H7 (cell line): ENCODE measurements around the gene PTPRU. TPM values are rescaled to one million over a fixed set of nuclear protein-coding genes. Genes with fewer than 3 reads are reported as not detected.
"Not testable (repeated sequence)": the region's sequence is repeated elsewhere in the genome, so short reads cannot be mapped to it uniquely, and the experiment has no call there.

Experiments used
- DNase-seq: peaks from one replicate; pipeline ENCODE4 v3.0.0; 2012
- H3K27me3 ChIP-seq: 2 replicates; pipeline ENCODE4 v1.6.0; 2011; ENCODE audit warnings: mild to moderate bottlenecking, low read length; ENCODE audit not compliant: control insufficient read depth, insufficient read depth
- H3K36me3 ChIP-seq: replicated peaks from 2 replicates; pipeline ENCODE4 v1.5.1; 2011; ENCODE audit warnings: low read length; ENCODE audit not compliant: control insufficient read depth, insufficient read depth
- H3K4me3 ChIP-seq: 2 replicates; pipeline ENCODE4 v1.5.1; 2011; ENCODE audit warnings: low read depth, mild to moderate bottlenecking, control low read depth, low read length, moderate library complexity; ENCODE audit not compliant: insufficient read depth
- total RNA-seq: library from RNA; depleted of rRNA; stranded (reverse); fragments of >200 nt; shearing (Covaris generic); gene quantifications from 2 replicates; pipeline ENCODE4 v1.2.3, GENCODE V29; 2014

The PTPRU gene
- total RNA-seq, 1 experiment from 2014 or later, result 24.6 TPM

GRCh38 chr1:29232387-29232786 is 3.9 kb upstream of the PTPRU start:
- Histone ChIP-seq H3K36me3 (no peaks in the 10 kb centered on the region), H3K27me3 (peaks cover 24% of the 10 kb centered on the region), H3K4me3 (no peak overlapping the region)
- DNase-seq, result no peak

- no peak overlapping the region for H3K4me3 ChIP-seq
- DNase-seq, result no peak
- peaks cover 35% of the 10 kb centered on the region for H3K27me3 ChIP-seq
- no peaks in the 10 kb centered on the region for H3K36me3 ChIP-seq
These were observed 2.6 kb upstream of the PTPRU start for GRCh38 chr1:29233693-29234092.

DNA sequence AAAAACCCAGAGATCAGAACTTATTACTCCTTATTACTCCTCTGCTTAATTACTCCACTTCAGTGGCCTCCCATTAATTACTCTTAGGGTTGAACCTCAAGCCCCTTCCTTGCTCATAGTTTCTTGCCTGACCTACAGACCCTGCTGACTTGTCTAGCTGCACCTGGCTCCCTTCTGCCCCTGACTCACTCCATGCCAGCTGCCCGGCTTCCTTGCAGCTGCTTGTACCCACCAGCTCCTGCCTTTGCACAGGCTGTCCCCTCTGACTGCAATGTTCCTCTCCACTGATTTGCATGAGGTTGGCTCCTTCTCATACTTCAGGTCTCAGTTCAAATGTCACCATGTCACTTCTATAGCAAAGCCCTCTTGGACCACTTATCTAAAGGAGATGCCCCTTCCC is 1.9 kb upstream of the PTPRU start:
- H3K27me3 ChIP-seq, result peaks cover 43% of the 10 kb centered on the region
- no peaks in the 10 kb centered on the region for H3K36me3 ChIP-seq
- DNase-seq, result no peak
- H3K4me3 ChIP-seq, result no peak overlapping the region

DNA sequence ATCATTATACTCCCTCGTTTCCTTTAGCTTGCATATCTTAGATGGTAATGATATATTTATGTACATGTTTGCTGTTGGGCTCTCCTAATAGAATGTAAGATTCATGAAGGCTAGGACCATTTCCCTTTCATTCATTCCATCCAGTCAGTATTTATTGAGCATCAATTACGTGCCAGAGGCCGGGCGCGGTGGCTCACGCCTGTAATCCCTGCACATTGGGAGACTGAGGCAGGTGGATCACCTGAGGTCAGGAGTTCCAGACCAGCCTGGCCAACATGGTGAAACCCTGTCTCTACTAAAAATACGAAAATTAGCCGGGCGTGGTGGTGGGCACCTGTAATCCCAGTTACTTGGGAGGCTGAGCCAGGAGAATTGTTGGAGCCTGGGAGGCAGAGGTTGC is 1.4 kb upstream of the PTPRU start:
- DNase-seq, result not testable (repeated sequence)

GRCh38 chr1:29236712-29237128 is 398 bp downstream of the PTPRU start:
- Histone ChIP-seq H3K36me3 (no peaks in the 10 kb centered on the region), H3K27me3 (peaks cover 44% of the 10 kb centered on the region), H3K4me3 (peak overlapping the region; percentile 50)
- no peak for DNase-seq

More for the DNA sequence above, 1.4 kb upstream of the PTPRU start:
- H3K27me3 ChIP-seq, result peaks cover 44% of the 10 kb centered on the region
- not testable (repeated sequence) for H3K4me3 ChIP-seq, H3K36me3 ChIP-seq

DNA sequence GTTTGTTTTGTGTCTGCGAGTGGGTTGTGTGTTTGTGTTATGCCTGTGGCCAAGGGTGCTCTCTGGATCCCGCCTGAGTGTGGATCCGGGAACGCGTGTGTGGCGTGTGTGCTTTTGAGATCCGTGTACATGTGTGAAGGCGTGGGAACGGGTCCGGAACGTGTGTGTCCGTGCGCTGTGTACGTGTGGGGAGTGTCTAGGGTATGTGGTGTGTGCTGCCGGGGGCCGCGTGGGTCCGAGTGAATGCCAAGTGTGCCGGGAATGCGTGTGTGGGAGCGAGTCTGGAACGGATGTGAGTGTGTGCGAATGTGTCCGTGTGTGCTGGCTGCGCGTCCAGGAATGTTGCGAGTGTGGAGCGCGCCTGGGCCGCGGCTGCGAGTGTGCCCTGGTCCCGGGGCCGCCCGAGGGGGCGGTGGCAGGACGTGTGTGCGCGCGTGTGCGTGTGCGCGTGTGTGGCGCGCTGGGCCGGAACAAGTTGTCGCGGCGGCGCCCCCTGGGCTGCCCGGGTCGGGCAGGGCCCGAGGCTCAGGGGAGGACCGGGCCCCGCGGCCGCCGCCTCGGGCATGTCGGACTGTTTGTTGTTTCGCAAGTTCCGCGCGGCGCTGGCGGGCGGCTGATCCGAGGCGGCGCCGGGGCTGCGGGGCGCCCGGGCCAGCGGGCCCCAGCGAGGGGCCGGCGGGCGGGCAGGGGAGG is 953 bp downstream of the PTPRU start:
- Histone ChIP-seq H3K27me3 (peaks cover 44% of the 10 kb centered on the region), H3K36me3 (no peaks in the 10 kb centered on the region), H3K4me3 (peak overlapping the region; percentile 50)
- DNase-seq, result peak; percentile 91

GRCh38 chr1:29237852-29238619 is 1.7 kb downstream of the PTPRU start:
- no peaks in the 10 kb centered on the region for H3K36me3 ChIP-seq
- peaks cover 40% of the 10 kb centered on the region for H3K27me3 ChIP-seq
- peak overlapping the region; percentile 59 for H3K4me3 ChIP-seq
- DNase-seq, result peak; percentile 88

DNA sequence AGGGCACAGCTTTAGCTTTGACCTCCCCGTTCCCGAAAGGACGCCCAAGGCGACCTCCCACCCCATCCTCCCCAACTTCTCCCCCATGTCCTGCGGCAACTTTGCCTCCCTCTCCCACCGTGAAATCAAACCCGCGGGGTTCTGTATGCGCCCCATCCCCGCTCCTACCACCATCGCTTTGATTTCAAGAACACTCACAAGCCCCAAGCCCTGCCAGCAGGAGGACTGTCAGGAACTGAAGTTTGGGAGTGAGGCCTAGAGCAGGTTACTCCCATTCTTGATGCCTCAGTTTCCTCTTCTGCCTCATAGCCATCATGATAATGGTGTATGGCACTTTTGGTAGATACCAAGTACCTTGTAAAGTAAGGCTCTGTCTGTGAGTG is 2.3 kb downstream of the PTPRU start:
- Histone ChIP-seq H3K36me3 (no peaks in the 10 kb centered on the region), H3K4me3 (peak overlapping the region; percentile 59), H3K27me3 (peaks cover 39% of the 10 kb centered on the region)
- no peak for DNase-seq

DNA sequence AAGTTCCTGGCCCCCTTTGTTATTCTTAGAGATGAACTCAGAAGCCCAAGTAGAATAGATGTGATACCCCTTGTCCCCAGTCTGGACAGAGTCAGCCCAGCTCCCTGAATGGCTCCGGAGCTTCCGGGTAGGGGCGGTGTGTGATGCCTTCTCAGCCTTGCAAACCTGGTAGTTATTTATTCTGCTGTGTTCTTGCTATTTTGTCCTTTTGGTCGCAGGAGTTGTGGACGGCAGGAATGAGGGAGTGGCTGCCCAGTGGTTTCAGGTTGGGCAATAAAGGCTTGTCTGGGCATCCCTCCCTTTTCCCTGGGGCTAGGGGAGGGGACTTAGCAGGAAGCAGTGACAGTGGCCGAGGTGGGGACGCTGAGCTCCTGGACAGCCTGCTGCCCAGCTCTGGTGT is 2.8 kb downstream of the PTPRU start:
- peak; percentile 43 for DNase-seq
- no peaks in the 10 kb centered on the region for H3K36me3 ChIP-seq
- no peak overlapping the region for H3K4me3 ChIP-seq
- H3K27me3 ChIP-seq, result peaks cover 39% of the 10 kb centered on the region

DNA sequence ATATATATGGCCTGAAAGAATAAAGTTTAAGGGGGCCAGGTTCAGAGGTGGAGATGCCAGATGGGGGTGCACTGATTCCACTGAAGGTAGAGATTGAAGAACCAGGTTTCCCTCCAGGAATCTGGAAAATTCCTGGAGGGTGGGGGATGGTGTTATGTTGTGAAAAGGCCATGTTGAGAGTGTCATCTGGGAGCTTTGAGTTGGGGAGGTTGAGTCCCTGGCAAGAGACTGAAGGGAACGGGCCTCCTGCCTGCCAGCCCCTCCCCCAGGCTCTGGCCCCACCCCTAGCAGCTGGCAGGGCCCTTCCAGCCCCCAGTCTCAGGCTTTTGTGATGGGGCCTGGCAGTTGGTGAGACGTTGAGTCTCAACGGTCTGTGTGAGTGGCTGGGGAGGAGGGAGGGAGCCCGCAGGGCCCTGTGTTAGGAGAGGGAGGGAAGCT is 4.1 kb downstream of the PTPRU start:
- Histone ChIP-seq H3K36me3 (no peaks in the 10 kb centered on the region; the same call in 1 of the 2 replicates), H3K27me3 (peaks cover 34% of the 10 kb centered on the region), H3K4me3 (no peak overlapping the region)
- DNase-seq, result peak; percentile 86

DNA sequence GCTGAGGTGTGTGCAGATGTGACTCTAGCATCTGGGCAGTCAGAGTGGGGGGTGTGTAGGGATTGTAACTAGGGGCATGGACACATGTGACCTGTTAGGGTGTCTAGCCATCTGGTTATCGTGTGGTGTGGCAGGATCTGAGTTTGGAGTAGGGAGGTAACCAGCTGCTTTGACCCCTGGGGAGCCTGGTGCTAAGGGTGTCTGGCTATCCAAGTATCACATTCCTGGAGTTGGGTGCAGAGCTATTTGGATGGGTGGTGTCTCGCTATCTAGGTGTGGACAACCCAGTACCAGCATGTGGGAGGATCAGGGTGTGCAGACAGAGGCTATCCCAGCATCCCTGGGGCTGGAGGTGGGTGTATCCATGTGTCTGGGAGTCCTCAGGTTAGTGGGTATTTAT is 4.7 kb downstream of the PTPRU start:
- H3K4me3 ChIP-seq, result no peak overlapping the region
- H3K27me3 ChIP-seq, result peaks cover 31% of the 10 kb centered on the region
- no peaks in the 10 kb centered on the region; the same call in 1 of the 2 replicates for H3K36me3 ChIP-seq
- DNase-seq, result no peak

- no peak for DNase-seq
- Histone ChIP-seq H3K36me3 (no peaks in the 10 kb centered on the region; the same call in 1 of the 2 replicates), H3K4me3 (no peak overlapping the region), H3K27me3 (peaks cover 13% of the 10 kb centered on the region)
These were observed 6.9 kb downstream of the PTPRU start for GRCh38 chr1:29243023-29243870.

DNA sequence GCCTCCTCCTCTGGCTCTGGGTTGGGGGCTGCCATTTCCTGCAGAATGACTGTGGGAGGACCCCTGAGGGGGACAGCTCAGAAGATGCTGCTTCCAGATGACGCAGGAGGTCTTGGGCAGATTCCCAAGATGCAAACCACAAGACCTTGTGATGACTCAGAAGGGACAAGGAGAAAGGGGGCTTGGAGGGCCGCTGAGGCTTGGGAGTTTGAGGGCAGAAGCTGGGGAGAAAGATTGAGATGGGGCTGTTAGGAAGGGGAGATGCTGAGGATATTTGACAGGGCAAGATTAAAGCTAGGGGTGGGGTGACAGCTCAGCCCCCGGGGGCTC is 7.5 kb downstream of the PTPRU start:
- DNase-seq, result no peak
- H3K4me3 ChIP-seq, result no peak overlapping the region
- peaks cover 7% of the 10 kb centered on the region for H3K27me3 ChIP-seq
- H3K36me3 ChIP-seq, result no peaks in the 10 kb centered on the region; the same call in 1 of the 2 replicates

DNA sequence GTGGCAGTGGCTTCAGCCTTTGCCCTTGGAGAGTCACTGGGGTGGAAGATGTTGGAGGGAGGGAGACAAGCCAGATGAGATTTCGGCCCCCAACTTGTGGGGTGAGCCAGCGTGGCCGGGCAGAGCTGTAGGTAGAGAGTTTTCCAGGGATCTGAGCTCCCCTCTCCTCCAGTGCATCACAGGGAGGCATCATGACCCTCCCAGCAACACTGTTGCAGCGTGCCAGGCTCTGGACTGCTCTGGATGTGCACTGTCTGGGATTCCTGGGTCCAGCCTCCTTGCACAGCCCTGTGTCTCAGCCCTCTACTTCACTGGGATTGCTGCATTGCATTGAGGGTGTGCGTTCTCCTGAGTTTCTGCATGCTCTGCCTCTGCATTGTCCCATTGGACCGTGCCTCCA is 8.9 kb downstream of the PTPRU start:
- Histone ChIP-seq H3K27me3 (no peaks in the 10 kb centered on the region), H3K36me3 (no peaks in the 10 kb centered on the region; the same call in 1 of the 2 replicates), H3K4me3 (no peak overlapping the region)
- no peak for DNase-seq
